Hematopoietic multipotent progenitor cell (in vitro differentiated cells): ENCODE results near the gene ARHGAP22. TPM values are rescaled to one million over a fixed set of nuclear protein-coding genes. Genes with fewer than 3 reads are reported as not detected.
A peak's percentile ranks its signal among the peaks of the same experiment; 100 is the strongest.

Experiments
- DNase-seq, 3 donors: peaks; one replicate each; pipeline ENCODE4 v3.0.0-alpha.2; 2011 to 2015; ENCODE audit warnings: low read depth in 2 of 3, low spot score in 2 of 3
- total RNA-seq: library from RNA; depleted of rRNA; stranded (reverse); fragments of >200 nt; gene quantifications from one replicate; pipeline ENCODE4 v1.2.3, GENCODE V29; 2012

The ARHGAP22 gene
- total RNA-seq, 1 donor, result 67.3 TPM

- DNase-seq, result no peak
Observed at GRCh38 chr10:48468130-48468790, 136.6 kb downstream of the ARHGAP22 start.

GRCh38 chr10:48467669-48468068 lies 137.2 kb downstream of the ARHGAP22 start:
- DNase-seq, result no peak

GRCh38 chr10:48466611-48467240 lies 138.1 kb downstream of the ARHGAP22 start:
- no peak for DNase-seq

- DNase-seq, result no peak
Observed at GRCh38 chr10:48465860-48466521, 138.9 kb downstream of the ARHGAP22 start.

GRCh38 chr10:48464871-48465736 lies 139.8 kb downstream of the ARHGAP22 start:
- DNase-seq, result no peak

- no peak for DNase-seq
Observed at GRCh38 chr10:48464121-48464870, 140.6 kb downstream of the ARHGAP22 start.

GRCh38 chr10:48463318-48464003 lies 141.4 kb downstream of the ARHGAP22 start:
- no peak for DNase-seq

GRCh38 chr10:48462482-48463020 lies 142.3 kb downstream of the ARHGAP22 start:
- no peak for DNase-seq

GRCh38 chr10:48461623-48462481 lies 143.0 kb downstream of the ARHGAP22 start:
- DNase-seq, result no peak

- DNase-seq, result no peak
Observed at GRCh38 chr10:48460182-48460581, 144.7 kb downstream of the ARHGAP22 start.

GRCh38 chr10:48459270-48460150 lies 145.4 kb downstream of the ARHGAP22 start:
- peak in 1 of 3 donors; percentile 58 for DNase-seq

GRCh38 chr10:48458662-48459048 lies 146.2 kb downstream of the ARHGAP22 start:
- no peak for DNase-seq

GRCh38 chr10:48457949-48458661 lies 146.8 kb downstream of the ARHGAP22 start:
- no peak for DNase-seq

- DNase-seq, result no peak
Observed at GRCh38 chr10:48456808-48457761, 147.8 kb downstream of the ARHGAP22 start.

GRCh38 chr10:48456361-48456804 lies 148.5 kb downstream of the ARHGAP22 start:
- peak in 2 of 3 donors; percentile 83 to 88 for DNase-seq
